H9 (cell line): Measurements from ENCODE around the gene BORCS8. TPM values are rescaled to one million over a fixed set of nuclear protein-coding genes. Genes with fewer than 3 reads are reported as not detected.

ENCODE experiments used
- DNase-seq: peaks from one replicate; pipeline ENCODE4 v3.0.0-alpha.2; 2017
- H2AFZ ChIP-seq: one replicate; pipeline ENCODE4 v1.6.1; 2013; ENCODE audit warnings: mild to moderate bottlenecking, low read length, control low read depth, moderate library complexity
- H2AK5ac ChIP-seq: 2 replicates; pipeline ENCODE4 v1.6.1; 2013; ENCODE audit warnings: low read length, control low read depth, mixed read lengths; ENCODE audit not compliant: insufficient read length
- H2BK120ac ChIP-seq: one replicate; pipeline ENCODE4 v1.6.1; 2013; ENCODE audit warnings: low read depth, mild to moderate bottlenecking, low read length, control low read depth, inconsistent platforms; ENCODE audit not compliant: poor library complexity, severe bottlenecking
- H2BK12ac ChIP-seq: 2 replicates; pipeline ENCODE4 v1.6.1; 2013; ENCODE audit warnings: low read length, control low read depth, mixed read lengths, low read depth; ENCODE audit not compliant: insufficient read length
- H2BK15ac ChIP-seq: 2 replicates; pipeline ENCODE4 v1.6.1; 2013; ENCODE audit warnings: low read depth, low read length, control low read depth
- H2BK20ac ChIP-seq: one replicate; pipeline ENCODE4 v1.6.1; 2013; ENCODE audit warnings: low read depth, mild to moderate bottlenecking, low read length, control low read depth, inconsistent platforms; ENCODE audit not compliant: poor library complexity, severe bottlenecking
- H2BK5ac ChIP-seq: 2 replicates; pipeline ENCODE4 v1.6.1; 2013; ENCODE audit warnings: low read length, control low read depth, mixed read lengths; ENCODE audit not compliant: insufficient read length
- H3K14ac ChIP-seq: 2 replicates; pipeline ENCODE4 v1.6.1; 2013; ENCODE audit warnings: low read length, control low read depth; ENCODE audit not compliant: insufficient read depth
- H3K18ac ChIP-seq: 2 replicates; pipeline ENCODE4 v1.6.1; 2013; ENCODE audit warnings: low read depth, mild to moderate bottlenecking, mixed read lengths, low read length, control low read depth; ENCODE audit not compliant: insufficient read length
- H3K23ac ChIP-seq: 2 replicates; pipeline ENCODE4 v1.6.1; 2013; ENCODE audit warnings: low read length, control low read depth, mixed read lengths, low read depth; ENCODE audit not compliant: insufficient read length
- H3K23me2 ChIP-seq: 2 replicates; pipeline ENCODE4 v1.6.1; 2013; ENCODE audit warnings: low read depth, mild to moderate bottlenecking, mixed read lengths, low read length, control low read depth; ENCODE audit not compliant: insufficient read length, poor library complexity, severe bottlenecking
- H3K27ac ChIP-seq: 2 replicates; pipeline ENCODE4 v1.5.1; 2013; ENCODE audit warnings: low read length, control low read depth, mixed read lengths, low read depth; ENCODE audit not compliant: insufficient read length
- H3K27me3 ChIP-seq: 2 replicates; pipeline ENCODE4 v1.6.1; 2013; ENCODE audit warnings: low read length, control low read depth, inconsistent platforms; ENCODE audit not compliant: insufficient read depth
- H3K4ac ChIP-seq: 2 replicates; pipeline ENCODE4 v1.6.1; 2013; ENCODE audit warnings: low read depth, mild to moderate bottlenecking, control low read depth, inconsistent platforms, low read length, moderate library complexity
- H3K4me1 ChIP-seq: 2 replicates; pipeline ENCODE4 v1.6.1; 2013; ENCODE audit warnings: low read length, control low read depth, inconsistent platforms; ENCODE audit not compliant: insufficient read depth
- H3K4me2 ChIP-seq: 2 replicates; pipeline ENCODE4 v1.6.1; 2013; ENCODE audit warnings: low read length, control low read depth, mixed read lengths; ENCODE audit not compliant: insufficient read length, insufficient read depth
- H3K56ac ChIP-seq: 2 replicates; pipeline ENCODE4 v1.6.1; 2013; ENCODE audit warnings: low read depth, mild to moderate bottlenecking, mixed read lengths, low read length, control low read depth; ENCODE audit not compliant: insufficient read length
- H3K79me1 ChIP-seq: 2 replicates; pipeline ENCODE4 v1.6.1; 2013; ENCODE audit warnings: low read depth, mild to moderate bottlenecking, moderate library complexity, low read length, control low read depth, inconsistent platforms; ENCODE audit not compliant: insufficient read depth, poor library complexity, severe bottlenecking
- H3K79me2 ChIP-seq: 2 replicates; pipeline ENCODE4 v1.6.1; 2013; ENCODE audit warnings: low read length, control low read depth, inconsistent platforms; ENCODE audit not compliant: insufficient read depth
- H3K9ac ChIP-seq: 2 replicates; pipeline ENCODE4 v1.6.1; 2013; ENCODE audit warnings: low read length, control low read depth, mixed read lengths; ENCODE audit not compliant: insufficient read length; ENCODE audit errors: extremely low read depth
- H3K9me3 ChIP-seq: one replicate; pipeline ENCODE4 v1.6.1; 2013; ENCODE audit warnings: low read depth, low read length, inconsistent platforms; ENCODE audit not compliant: control insufficient read depth
- H3T11ph ChIP-seq: one replicate; pipeline ENCODE4 v1.6.1; 2013; ENCODE audit warnings: mild to moderate bottlenecking, low read length, control low read depth, inconsistent platforms
- H4K20me1 ChIP-seq: one replicate; pipeline ENCODE4 v1.6.1; 2013; ENCODE audit not compliant: control insufficient read depth, insufficient read length, insufficient read depth
- H4K5ac ChIP-seq: 2 replicates; pipeline ENCODE4 v1.6.1; 2013; ENCODE audit warnings: low read depth, mild to moderate bottlenecking, mixed read lengths, low read length, control low read depth; ENCODE audit not compliant: insufficient read length
- H4K8ac ChIP-seq: replicated peaks from 2 replicates; pipeline ENCODE4 v1.6.1; 2013; ENCODE audit warnings: low read length, control low read depth, mixed read lengths, low read depth; ENCODE audit not compliant: insufficient read length
- H4K91ac ChIP-seq: 2 replicates; pipeline ENCODE4 v1.6.1; 2013; ENCODE audit warnings: low read depth, mild to moderate bottlenecking, moderate library complexity, mixed read lengths, low read length, control low read depth; ENCODE audit not compliant: insufficient read length
- H3K27ac Mint-ChIP-seq, 3 experiments: 2 replicates in 2 of 3; 3 replicates in 1 of 3; pipeline ENCODE4 v1.8.0; 2020 to 2021; ENCODE audit warnings: mixed read lengths in 3 of 3, mild to moderate bottlenecking in 1 of 3, moderate library complexity in 1 of 3
- H3K27me3 Mint-ChIP-seq: 2 replicates; pipeline ENCODE4 v1.8.0; 2021; ENCODE audit warnings: low read depth, mild to moderate bottlenecking, moderate library complexity, mixed read lengths
- H3K36me3 Mint-ChIP-seq, 3 experiments: 2 replicates in 2 of 3; 3 replicates in 1 of 3; pipeline ENCODE4 v1.8.0; 2020 to 2021; ENCODE audit warnings: low read depth in 3 of 3, mixed read lengths in 3 of 3; ENCODE audit not compliant: insufficient read depth in 1 of 3
- H3K4me1 Mint-ChIP-seq, 2 experiments: 2 replicates each; pipeline ENCODE4 v1.8.0; 2020; ENCODE audit warnings: mixed read lengths in 2 of 2
- H3K4me3 Mint-ChIP-seq, 2 experiments: 2 replicates in 1 of 2; 3 replicates in 1 of 2; pipeline ENCODE4 v1.8.0; 2020 to 2021; ENCODE audit warnings: mild to moderate bottlenecking in 2 of 2, mixed read lengths in 2 of 2, moderate library complexity in 1 of 2
- H3K9me3 Mint-ChIP-seq, 2 experiments: 2 replicates in 1 of 2; 3 replicates in 1 of 2; pipeline ENCODE4 v1.8.0; 2020; ENCODE audit warnings: mild to moderate bottlenecking in 2 of 2, mixed read lengths in 2 of 2, moderate library complexity in 1 of 2
- CTCF ChIP-seq: fragments of 200-600 bp; sonication (generic); conservative IDR thresholded peaks from 3 replicates; pipeline ENCODE4 v1.8.0; 2021; ENCODE audit warnings: antibody characterized with exemption, mild to moderate bottlenecking
- WGBS: extraction: QIAGEN DNeasy Blood & Tissue Kit; methylation state at CpG from one replicate; pipeline ENCODE4 v1.1.7; 2013; ENCODE audit warnings: missing lambda C conversion rate, low lambda C conversion rate, mixed read lengths; ENCODE audit not compliant: insufficient read length; ENCODE audit errors: extremely low coverage; 5-methylcytosine and 5-hydroxymethylcytosine counted together
- total RNA-seq: library from RNA; stranded (reverse); gene quantifications from 2 replicates; pipeline ENCODE4 v1.2.1, GENCODE V29; 2021

The BORCS8 gene
- total RNA-seq, 1 experiment from 2014 or later, result 20.4 TPM

GRCh38 chr19:19139876-19140229 lies 52.1 kb downstream of the BORCS8 start:
- Histone ChIP-seq H2BK5ac (no peak overlapping the region), H3K23me2 (peaks cover 11% of the 10 kb centered on the region), H4K5ac (no peak overlapping the region), H3K4ac (no peak overlapping the region), H3K56ac (no peak overlapping the region), H3K18ac (no peak overlapping the region), H4K91ac (no peak overlapping the region), H2BK120ac (no peak overlapping the region), H3K9ac (no peak overlapping the region), H2AFZ (no peak overlapping the region), H3K27me3 (no peaks in the 10 kb centered on the region; the same call in 1 of the 2 replicates), H4K8ac (no peak overlapping the region), H3K4me1 (no peaks in the 10 kb centered on the region), H3K9me3 (no peaks in the 10 kb centered on the region), H3T11ph (no peak overlapping the region), H3K14ac (no peak overlapping the region), H2AK5ac (no peak overlapping the region), H3K79me1 (no peaks in the 10 kb centered on the region), H3K23ac (no peak overlapping the region), H4K20me1 (peaks cover 2% of the 10 kb centered on the region), H3K79me2 (no peaks in the 10 kb centered on the region), H3K27ac (no peak overlapping the region), H2BK20ac (no peak overlapping the region), H2BK12ac (no peak overlapping the region), H3K4me2 (no peak overlapping the region), H2BK15ac (no peak overlapping the region)
- Mint-ChIP-seq H3K36me3 (no peaks in the 10 kb centered on the region; a peak in 1 of 7 replicates), H3K9me3 (peaks cover 0 to 2% of the 10 kb centered on the region in 2 experiments; a peak in 3 of 5 replicates), H3K4me3 (no peak overlapping the region; a peak in 1 of 5 replicates), H3K4me1 (peaks cover 14 to 15% of the 10 kb centered on the region in 2 experiments), H3K27me3 (peaks cover 46% of the 10 kb centered on the region), H3K27ac (no peak overlapping the region)
- no CpG with 5 or more reads among the region's 5 CpGs for WGBS
- no peak for DNase-seq
- TF ChIP-seq CTCF, result 0 out of 3 replicates have a peak, but pooled peaks have one; percentile 7
